Caco-2 (cell line): ENCODE results near the gene BLOC1S4. TPM values are rescaled to one million over a fixed set of nuclear protein-coding genes. Genes with fewer than 3 reads are reported as not detected.
A peak's percentile ranks its signal among the peaks of the same experiment; 100 is the strongest.

Experiments used
- BruUV-seq: library from RNA; stranded (reverse); fragments of 400-500 nt; replicated peaks from 2 replicates; lab custom pipeline; 2021; lab: Mats Ljungman, UMichigan
- CTCF ChIA-PET: fragments of 300-600 bp; sonication (Branson Sonifier 250); formaldehyde crosslinking; loops from one replicate; lab custom pipeline; 2022; ENCODE audit warnings: antibody characterized with exemption; lab: Charles Lee
- POLR2A ChIA-PET: fragments of 300-600 bp; sonication (Branson Sonifier 250); formaldehyde crosslinking; loops from one replicate; lab custom pipeline; 2022; ENCODE audit warnings: antibody characterized with exemption; lab: Charles Lee
- DNase-seq, 2 experiments: peaks; one replicate each; pipeline versions ENCODE4 v3.0.0 to v3.0.0-alpha.2; 2020 to 2022
- H3K27me3 ChIP-seq: replicated peaks from 2 replicates; pipeline ENCODE4 v1.6.0; 2011; ENCODE audit warnings: low read length; ENCODE audit not compliant: control insufficient read depth, insufficient read depth
- H3K36me3 ChIP-seq: 2 replicates; pipeline ENCODE4 v1.5.1; 2011; ENCODE audit warnings: low read length; ENCODE audit not compliant: control insufficient read depth, insufficient read depth
- H3K4me1 ChIP-seq: fragments of 250-450 bp; sonication (Bioruptor Pico); 2 replicates; pipeline ENCODE4 v1.5.1; 2020; ENCODE audit warnings: mild to moderate bottlenecking
- H3K4me3 ChIP-seq: 2 replicates; pipeline ENCODE4 v1.5.1; 2011; ENCODE audit warnings: low read depth, mild to moderate bottlenecking, control low read depth, low read length
- H3K9me3 ChIP-seq: fragments of 250-450 bp; sonication (Bioruptor Pico); 2 replicates; pipeline ENCODE4 v1.5.1; 2020; ENCODE audit warnings: mild to moderate bottlenecking, moderate library complexity
- H3K27ac Mint-ChIP-seq: one replicate; pipeline ENCODE4 v1.8.0; 2022; ENCODE audit warnings: mixed read lengths; ENCODE audit not compliant: unreplicated experiment
- H3K27me3 Mint-ChIP-seq: one replicate; pipeline ENCODE4 v1.8.0; 2022; ENCODE audit warnings: mixed read lengths; ENCODE audit not compliant: insufficient read depth, unreplicated experiment
- H3K36me3 Mint-ChIP-seq: one replicate; pipeline ENCODE4 v1.8.0; 2022; ENCODE audit warnings: mild to moderate bottlenecking, mixed read lengths; ENCODE audit not compliant: insufficient read depth, unreplicated experiment
- H3K4me1 Mint-ChIP-seq: one replicate; pipeline ENCODE4 v1.8.0; 2022; ENCODE audit warnings: low read depth, mixed read lengths; ENCODE audit not compliant: unreplicated experiment
- H3K4me3 Mint-ChIP-seq: one replicate; pipeline ENCODE4 v1.8.0; 2022; ENCODE audit warnings: mild to moderate bottlenecking, moderate library complexity, mixed read lengths; ENCODE audit not compliant: unreplicated experiment
- H3K9me3 Mint-ChIP-seq: one replicate; pipeline ENCODE4 v1.8.0; 2022; ENCODE audit warnings: mixed read lengths; ENCODE audit not compliant: unreplicated experiment
- CTCF ChIP-seq, 2 experiments: fragments of 200-600 bp in 1 of 2; IDR thresholded peaks; 1 replicate in 1 of 2; 2 replicates in 1 of 2; pipeline versions ENCODE4 v1.5.1 to v1.8.0; 2011 to 2022; ENCODE audit warnings: antibody characterized with exemption in 1 of 2, control low read depth in 1 of 2, inconsistent platforms in 1 of 2, low read depth in 1 of 2, low read length in 1 of 2, mild to moderate bottlenecking in 1 of 2, moderate library complexity in 1 of 2; ENCODE audit not compliant: insufficient read depth in 1 of 2, severe bottlenecking in 1 of 2, unreplicated experiment in 1 of 2
- intact Hi-C: fragments of 100-400 bp; cut with micrococcal nuclease; formaldehyde crosslinking; loops from one replicate; pipeline ENCODE4 v1.10.0; 2022; ENCODE audit not compliant: unreplicated experiment
- total RNA-seq: library from RNA; stranded (reverse); gene quantifications from 2 replicates; pipeline ENCODE4 v1.2.3, GENCODE V29; 2022

BLOC1S4 gene
- total RNA-seq, 1 experiment from 2014 or later: 17.2 TPM

GRCh38 chr4:6710996-6711395 lies 5.0 kb upstream of the BLOC1S4 start:
- Histone ChIP-seq H3K36me3 (no peaks in the 10 kb centered on the region), H3K9me3 (no peaks in the 10 kb centered on the region), H3K4me3 (no peak overlapping the region), H3K4me1 (peaks cover 9% of the 10 kb centered on the region), H3K27me3 (no peaks in the 10 kb centered on the region)
- no peak for TF ChIP-seq CTCF (IDR thresholded peaks at IDR 0.05; ENCODE audit: insufficient read depth in 1 of 2, low read depth in 1 of 2, low read length in 1 of 2, severe bottlenecking in 1 of 2, unreplicated experiment in 1 of 2)
- intact Hi-C loops: no loop called here
- ChIA-PET POLR2A (no interaction called here), CTCF (no interaction called here)
- peaks cover 31% of the 10 kb centered on the region for H3K4me1 Mint-ChIP-seq
- no peak for DNase-seq
- no peak overlapping the region for H3K4me3 Mint-ChIP-seq
- no peaks in the 10 kb centered on the region for H3K27me3 Mint-ChIP-seq
- H3K9me3 Mint-ChIP-seq: no peaks in the 10 kb centered on the region
- no peak overlapping the region for H3K27ac Mint-ChIP-seq
- no TSS peak for BruUV-seq
- H3K36me3 Mint-ChIP-seq: peaks cover 36% of the 10 kb centered on the region

DNA sequence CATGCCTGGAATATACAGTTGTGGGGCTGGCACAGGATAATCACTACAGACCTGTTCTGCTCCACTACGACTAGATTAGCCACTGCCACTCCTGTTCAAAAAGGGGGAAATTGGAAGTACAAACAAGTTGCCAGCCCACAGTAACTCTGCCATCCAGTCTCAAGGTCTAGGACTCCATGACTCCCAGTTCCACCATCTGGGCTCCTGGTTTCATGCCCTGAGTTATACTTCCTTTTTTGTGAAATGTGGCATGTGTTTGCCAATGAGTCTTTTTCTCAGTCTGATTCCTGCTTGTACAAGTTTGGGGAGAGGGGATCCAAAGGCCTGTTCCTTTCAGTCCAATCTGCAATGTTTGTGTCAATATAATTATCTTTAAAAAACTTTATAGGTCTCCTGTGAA lies 1.0 kb upstream of the BLOC1S4 start:
- Mint-ChIP-seq H3K36me3 (peaks cover 17% of the 10 kb centered on the region), H3K27ac (no peak overlapping the region), H3K27me3 (no peaks in the 10 kb centered on the region), H3K4me3 (peak overlapping the region; percentile 5), H3K9me3 (no peaks in the 10 kb centered on the region), H3K4me1 (peaks cover 7% of the 10 kb centered on the region)
- POLR2A ChIA-PET: no interaction called here
- Histone ChIP-seq H3K4me3 (no peak overlapping the region), H3K36me3 (no peaks in the 10 kb centered on the region), H3K4me1 (peaks cover 3% of the 10 kb centered on the region; the same call in 1 of the 2 replicates), H3K9me3 (no peaks in the 10 kb centered on the region), H3K27me3 (no peaks in the 10 kb centered on the region)
- DNase-seq: no peak
- intact Hi-C loops: no loop called here
- no peak for TF ChIP-seq CTCF (IDR thresholded peaks at IDR 0.05; ENCODE audit: insufficient read depth in 1 of 2, low read depth in 1 of 2, low read length in 1 of 2, severe bottlenecking in 1 of 2, unreplicated experiment in 1 of 2)
- CTCF ChIA-PET: no interaction called here
- BruUV-seq: no TSS peak

DNA sequence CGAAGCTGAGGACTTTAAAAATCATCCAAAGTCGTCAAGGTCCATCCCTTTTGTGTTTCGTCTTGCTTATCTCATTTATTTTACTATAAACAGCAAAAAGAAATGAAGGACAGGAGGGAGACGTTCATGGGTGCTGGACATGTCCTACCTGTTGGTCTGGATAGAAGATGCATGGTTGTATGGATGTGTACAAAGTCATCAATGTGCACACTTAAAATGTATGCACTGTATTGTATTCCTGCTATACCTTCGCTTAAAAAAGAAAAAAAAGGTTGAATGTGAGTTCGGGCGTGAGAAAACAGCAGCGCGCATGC lies 313 bp upstream of the BLOC1S4 start:
- intact Hi-C loops: loop anchor here (1.0 to 2.0 kb wide), 2 partner anchors 41 to 75 kb away; partner anchors contain the start of gene MRFAP1
- DNase-seq: no peak
- H3K4me1 Mint-ChIP-seq: peaks cover 4% of the 10 kb centered on the region
- no peaks in the 10 kb centered on the region for H3K36me3 ChIP-seq
- no peak for TF ChIP-seq CTCF (IDR thresholded peaks at IDR 0.05; ENCODE audit: insufficient read depth in 1 of 2, low read depth in 1 of 2, low read length in 1 of 2, severe bottlenecking in 1 of 2, unreplicated experiment in 1 of 2)
- no peaks in the 10 kb centered on the region for H3K27me3 ChIP-seq
- POLR2A ChIA-PET: interaction anchor here (0.6 kb wide), 1 partner anchor 332 kb away, joined by 4 read pairs; no protein-coding TSS in a partner anchor
- CTCF ChIA-PET: no interaction called here
- H3K27me3 Mint-ChIP-seq: no peaks in the 10 kb centered on the region
- H3K36me3 Mint-ChIP-seq: peaks cover 17% of the 10 kb centered on the region
- no TSS peak for BruUV-seq
- peak overlapping the region; percentile 91 for H3K27ac Mint-ChIP-seq
- peak overlapping the region; percentile 83 for H3K4me3 ChIP-seq
- H3K9me3 Mint-ChIP-seq: no peaks in the 10 kb centered on the region
- H3K4me1 ChIP-seq: peaks cover 3% of the 10 kb centered on the region; the same call in 1 of the 2 replicates
- peak overlapping the region; percentile 96 for H3K4me3 Mint-ChIP-seq
- H3K9me3 ChIP-seq: no peaks in the 10 kb centered on the region
